Measurements from ENCODE around the gene GLI3. TPM values are rescaled to one million over a fixed set of nuclear protein-coding genes. Genes with fewer than 3 reads are reported as not detected.

The GLI3 gene
- total RNA-seq, 1 donor from 2014 or later = 27.7 TPM

- peaks cover 7% of the 10 kb centered on the region for H3K4me1 ChIP-seq (ENCODE audit: insufficient read depth, low read length)
- H3K4me1 Mint-ChIP-seq (ENCODE audit: low read depth, unreplicated experiment) = peaks cover 30% of the 10 kb centered on the region
- H3K4me2 ChIP-seq (ENCODE audit: low read length) = peak overlapping the region; percentile 20
- H3K27me3 Mint-ChIP-seq (ENCODE audit: low read depth, unreplicated experiment) = no peaks in the 10 kb centered on the region
- H4K20me1 ChIP-seq (ENCODE audit: insufficient read depth, low read length) = peaks cover 15% of the 10 kb centered on the region
- H3K36me3 ChIP-seq (ENCODE audit: insufficient read depth, low read length) = no peaks in the 10 kb centered on the region
- FAIRE-seq = peak; percentile 78
- no peak overlapping the region for H3K27ac Mint-ChIP-seq (ENCODE audit: unreplicated experiment)
- H3K79me2 ChIP-seq (ENCODE audit: insufficient read depth, low read length) = peaks cover 4% of the 10 kb centered on the region
- TF ChIP-seq CTCF (IDR thresholded peaks at IDR 0.05; ENCODE audit: insufficient read depth, low read depth, low read length) (no peak), EZH2 (IDR thresholded peaks at IDR 0.05; ENCODE audit: insufficient read depth, low read length) (no peak)
- no peak overlapping the region for H3K27ac ChIP-seq (ENCODE audit: low read depth, low read length)
- no peaks in the 10 kb centered on the region for H3K36me3 Mint-ChIP-seq (ENCODE audit: low read depth, unreplicated experiment)
- H3K4me3 Mint-ChIP-seq (ENCODE audit: unreplicated experiment) = peak overlapping the region; percentile 12
- no peak overlapping the region for H3K4me3 ChIP-seq (ENCODE audit: insufficient read depth, low read depth, low read length)
- H3K9me3 Mint-ChIP-seq (ENCODE audit: unreplicated experiment) = no peaks in the 10 kb centered on the region
- no peaks in the 10 kb centered on the region for H3K9me3 ChIP-seq (ENCODE audit: insufficient read depth, low read depth, low read length)
- no peak overlapping the region for H2AFZ ChIP-seq (ENCODE audit: low read depth, low read length)
- no peaks in the 10 kb centered on the region for H3K27me3 ChIP-seq (ENCODE audit: insufficient read depth, low read length)
- H3K9ac ChIP-seq (ENCODE audit: low read length) = no peak overlapping the region
- peak; percentile 18 for DNase-seq (ENCODE audit: low read depth)
Measured at GRCh38 chr7:42107484-42108240, 129.3 kb downstream of the GLI3 start.

GRCh38 chr7:42106562-42106961 is 130.4 kb downstream of the GLI3 start:
- H3K4me1 ChIP-seq (ENCODE audit: insufficient read depth, low read length) = peaks cover 7% of the 10 kb centered on the region
- FAIRE-seq (no peak), DNase-seq (ENCODE audit: low read depth) (no peak)
- H3K27ac ChIP-seq (ENCODE audit: low read depth, low read length) = no peak overlapping the region
- no peaks in the 10 kb centered on the region for H3K9me3 Mint-ChIP-seq (ENCODE audit: unreplicated experiment)
- H3K36me3 ChIP-seq (ENCODE audit: insufficient read depth, low read length) = no peaks in the 10 kb centered on the region
- no peak overlapping the region for H3K27ac Mint-ChIP-seq (ENCODE audit: unreplicated experiment)
- no peak overlapping the region for H3K9ac ChIP-seq (ENCODE audit: low read length)
- H2AFZ ChIP-seq (ENCODE audit: low read depth, low read length) = no peak overlapping the region
- no peaks in the 10 kb centered on the region for H3K9me3 ChIP-seq (ENCODE audit: insufficient read depth, low read depth, low read length)
- H3K79me2 ChIP-seq (ENCODE audit: insufficient read depth, low read length) = peaks cover 4% of the 10 kb centered on the region
- no peaks in the 10 kb centered on the region for H3K27me3 Mint-ChIP-seq (ENCODE audit: low read depth, unreplicated experiment)
- no peak overlapping the region for H3K4me3 ChIP-seq (ENCODE audit: insufficient read depth, low read depth, low read length)
- no peak for TF ChIP-seq EZH2 (IDR thresholded peaks at IDR 0.05; ENCODE audit: insufficient read depth, low read length)
- no peak for TF ChIP-seq CTCF (IDR thresholded peaks at IDR 0.05; ENCODE audit: insufficient read depth, low read depth, low read length)
- H3K4me2 ChIP-seq (ENCODE audit: low read length) = no peak overlapping the region
- H3K27me3 ChIP-seq (ENCODE audit: insufficient read depth, low read length) = no peaks in the 10 kb centered on the region
- H3K36me3 Mint-ChIP-seq (ENCODE audit: low read depth, unreplicated experiment) = no peaks in the 10 kb centered on the region
- peaks cover 10% of the 10 kb centered on the region for H4K20me1 ChIP-seq (ENCODE audit: insufficient read depth, low read length)
- H3K4me1 Mint-ChIP-seq (ENCODE audit: low read depth, unreplicated experiment) = peaks cover 30% of the 10 kb centered on the region
- H3K4me3 Mint-ChIP-seq (ENCODE audit: unreplicated experiment) = no peak overlapping the region
